H4 (cell line): ENCODE data around the gene PPP1R3F. TPM values are rescaled to one million over a fixed set of nuclear protein-coding genes. Genes with fewer than 3 reads are reported as not detected.
"Not testable (repeated sequence)": the region's sequence is repeated elsewhere in the genome, so short reads cannot be mapped to it uniquely, and the experiment has no call there.

Source experiments
- DNase-seq: peaks from one replicate; pipeline ENCODE4 v3.0.0-alpha.2; 2015; ENCODE audit warnings: low spot score
- total RNA-seq: library from RNA; depleted of rRNA; stranded (reverse); fragments of >200 nt; shearing (Covaris generic); gene quantifications from 2 replicates; pipeline ENCODE4 v1.2.3, GENCODE V29; 2014; rRNA removed

PPP1R3F gene
- total RNA-seq, 1 experiment from 2014 or later, result 10.5 TPM

DNA sequence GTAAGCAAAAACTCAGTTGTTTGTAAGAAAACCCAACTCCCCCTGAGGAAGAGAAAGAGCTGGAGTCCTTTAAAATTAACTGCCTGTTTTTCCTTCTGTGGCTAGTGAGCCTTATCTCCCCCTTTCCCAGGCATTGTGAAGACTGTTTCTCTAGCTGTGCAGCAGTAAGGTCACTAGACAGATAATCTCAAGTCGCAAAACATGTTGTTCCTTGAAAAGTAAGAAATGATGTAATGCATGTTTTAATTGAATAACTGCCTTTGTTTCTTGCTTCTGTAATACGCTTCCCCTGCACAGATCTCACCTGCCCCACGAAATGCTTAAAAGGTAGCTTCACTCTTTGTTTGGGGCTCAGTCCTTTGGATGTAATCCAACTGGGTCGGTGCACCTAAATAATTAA, 46.5 kb downstream of the PPP1R3F start:
- no peak for DNase-seq

DNA sequence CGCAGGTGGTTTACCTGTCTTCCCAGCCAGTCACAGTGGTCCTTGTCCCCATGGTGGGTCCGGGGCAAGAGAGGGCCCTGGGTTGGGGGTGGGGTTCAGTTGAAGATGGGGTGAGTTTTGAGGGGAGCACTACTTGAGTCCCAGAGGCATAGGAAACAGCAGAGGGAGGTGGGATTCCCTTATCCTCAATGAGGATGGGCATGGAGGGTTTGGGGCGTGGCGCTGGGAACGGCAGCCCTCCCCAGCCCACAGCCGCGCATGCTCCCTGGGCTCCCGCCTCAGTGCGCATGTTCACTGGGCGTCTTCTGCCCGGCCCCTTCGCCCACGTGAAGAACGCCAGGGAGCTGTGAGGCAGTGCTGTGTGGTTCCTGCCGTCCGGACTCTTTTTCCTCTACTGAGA, 52.1 kb downstream of the PPP1R3F start, which contains the start of gene GAGE12J:
Gene GAGE12J, plus strand, starts transcription at position 301 of the 400 bp plus-strand sequence. CDS start 1,157 bp downstream, outside the sequence.
- not testable (repeated sequence) for DNase-seq

DNA sequence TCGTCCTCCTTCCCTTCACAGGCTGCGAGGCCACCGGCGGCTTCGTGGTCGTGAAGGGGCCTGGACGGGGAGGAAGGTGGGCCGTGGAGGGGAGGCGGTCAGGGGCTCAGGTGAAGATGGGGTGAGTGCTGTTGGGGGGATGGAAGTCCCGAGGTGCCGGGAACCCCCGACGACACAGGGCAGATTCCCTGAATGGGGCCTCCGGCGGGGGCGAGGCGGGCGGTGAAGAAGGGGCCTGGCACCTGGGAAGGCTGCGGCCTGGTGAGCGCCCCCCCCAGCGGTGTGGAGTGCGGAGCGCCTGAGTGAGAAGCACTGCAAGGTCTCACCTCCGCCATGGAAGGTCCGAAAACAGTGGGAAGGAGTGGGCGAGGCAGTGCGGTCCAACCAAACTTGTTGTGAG, 52.7 kb downstream of the PPP1R3F start:
- DNase-seq, result not testable (repeated sequence)

DNA sequence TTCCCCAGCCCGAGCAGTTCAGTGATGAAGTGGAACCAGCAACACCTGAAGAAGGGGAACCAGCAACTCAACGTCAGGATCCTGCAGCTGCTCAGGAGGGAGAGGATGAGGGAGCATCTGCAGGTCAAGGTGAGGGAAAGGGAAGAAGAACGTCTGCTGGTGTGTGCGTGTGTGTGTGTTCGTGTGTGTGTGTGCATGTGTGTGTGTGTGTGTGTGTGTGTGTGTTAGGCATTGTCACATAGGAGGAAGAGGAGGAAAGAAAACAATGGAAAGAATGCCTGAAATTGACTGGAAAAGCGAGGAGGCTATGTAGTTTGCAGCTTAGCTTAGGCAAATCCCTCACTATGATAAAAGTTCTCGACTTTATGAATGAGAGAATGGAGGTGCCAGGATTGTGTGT, 54.1 kb downstream of the PPP1R3F start:
- DNase-seq, result not testable (repeated sequence)

DNA sequence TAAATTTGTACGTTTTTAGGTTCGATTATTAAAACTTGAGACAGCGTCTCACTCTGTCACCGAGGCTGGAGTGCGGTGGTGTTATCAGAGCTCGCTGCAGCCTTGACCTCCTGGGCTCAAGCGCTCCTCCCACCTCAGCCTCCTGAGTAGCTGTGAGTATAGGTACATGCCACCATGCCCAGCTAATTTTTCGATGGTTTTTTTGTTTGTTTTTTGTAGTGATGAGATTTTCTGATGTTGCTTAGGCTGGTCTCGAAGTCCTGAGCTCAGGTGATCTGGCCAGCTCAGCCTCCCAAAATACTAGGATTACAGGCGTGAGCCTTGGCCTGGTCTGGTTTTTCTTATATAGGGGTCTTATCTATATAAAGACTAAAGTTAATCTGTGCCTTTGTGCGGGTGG, 60.8 kb downstream of the PPP1R3F start:
- DNase-seq, result not testable (repeated sequence)

DNA sequence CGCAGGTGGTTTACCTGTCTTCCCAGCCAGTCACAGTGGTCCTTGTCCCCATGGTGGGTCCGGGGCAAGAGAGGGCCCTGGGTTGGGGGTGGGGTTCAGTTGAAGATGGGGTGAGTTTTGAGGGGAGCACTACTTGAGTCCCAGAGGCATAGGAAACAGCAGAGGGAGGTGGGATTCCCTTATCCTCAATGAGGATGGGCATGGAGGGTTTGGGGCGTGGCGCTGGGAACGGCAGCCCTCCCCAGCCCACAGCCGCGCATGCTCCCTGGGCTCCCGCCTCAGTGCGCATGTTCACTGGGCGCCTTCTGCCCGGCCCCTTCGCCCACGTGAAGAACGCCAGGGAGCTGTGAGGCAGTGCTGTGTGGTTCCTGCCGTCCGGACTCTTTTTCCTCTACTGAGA, 61.7 kb downstream of the PPP1R3F start, which contains the start of gene GAGE13:
Gene GAGE13, plus strand, starts transcription at position 301 of the 400 bp plus-strand sequence. CDS start 1,156 bp downstream, outside the sequence.
- DNase-seq, result not testable (repeated sequence)

DNA sequence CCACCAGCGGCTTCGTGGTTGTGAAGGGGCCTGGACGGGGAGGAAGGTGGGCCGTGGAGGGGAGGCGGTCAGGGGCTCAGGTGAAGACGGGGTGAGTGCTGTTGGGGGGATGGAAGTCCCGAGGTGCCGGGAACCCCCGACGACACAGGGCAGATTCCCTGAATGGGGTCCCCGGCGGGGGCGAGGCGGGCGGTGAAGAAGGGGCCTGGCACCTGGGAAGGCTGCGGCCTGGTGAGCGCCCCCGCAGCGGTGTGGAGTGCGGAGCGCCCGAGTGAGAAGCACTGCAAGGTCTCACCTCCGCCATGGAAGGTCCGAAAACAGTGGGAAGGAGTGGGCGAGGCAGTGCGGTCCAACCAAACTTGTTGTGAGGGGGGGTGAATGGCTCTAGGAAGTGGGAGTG, 62.2 kb downstream of the PPP1R3F start:
- not testable (repeated sequence) for DNase-seq

Other genes with a start within 250 kb of the PPP1R3F start
- gene TFE3, start 226.4 kb upstream of the PPP1R3F start, total RNA-seq, result 23.7 and 47.1 TPM in 2 replicates
- 0.08 and 0.31 TPM in 2 replicates for gene CCDC120, start 210.8 kb upstream of the PPP1R3F start, total RNA-seq
- gene PRAF2, start 195.8 kb upstream of the PPP1R3F start, total RNA-seq, result 12.5 and 18.2 TPM in 2 replicates
- 50.0 and 57.6 TPM in 2 replicates for gene WDR45, start 189.9 kb upstream of the PPP1R3F start, total RNA-seq
- gene GPKOW, start 146.1 kb upstream of the PPP1R3F start, total RNA-seq, result 18.1 and 24.6 TPM in 2 replicates
- 0.48 and 2.3 TPM in 2 replicates for gene MAGIX, start 107.0 kb upstream of the PPP1R3F start, total RNA-seq
- gene PLP2, start 97.9 kb upstream of the PPP1R3F start, total RNA-seq, result 94.5 and 137 TPM in 2 replicates
- gene PRICKLE3, start 83.4 kb upstream of the PPP1R3F start, total RNA-seq, result 2.5 and 6.8 TPM in 2 replicates
- 0.19 TPM in 1 of 2 replicates, not detected in the other for gene SYP, start 69.6 kb upstream of the PPP1R3F start, total RNA-seq
- gene CACNA1F, start 36.5 kb upstream of the PPP1R3F start, total RNA-seq, result not detected in 2 replicates
- 9.2 and 11.3 TPM in 2 replicates for gene CCDC22, start 34.3 kb upstream of the PPP1R3F start, total RNA-seq
- gene FOXP3, start 5.1 kb upstream of the PPP1R3F start, total RNA-seq, result not detected in 2 replicates
- not detected in 2 replicates for gene GAGE10, start 33.9 kb downstream of the PPP1R3F start, total RNA-seq
- not detected in 2 replicates for gene GAGE12J, start 52.2 kb downstream of the PPP1R3F start, total RNA-seq
- not detected in 2 replicates for gene GAGE13, start 61.8 kb downstream of the PPP1R3F start, total RNA-seq